ENCODE measurements around the gene KLF5.

KLF5 gene

GRCh38 chr13:73059460-73060250 lies 850 bp downstream of the KLF5 start:
- peak; percentile 2 to 3 for DNase-seq (ENCODE audit: extremely low read depth in 1 of 2, low read depth in 1 of 2)

- no peak for DNase-seq (ENCODE audit: extremely low read depth in 1 of 2, low read depth in 1 of 2)
Observed at GRCh38 chr13:73060251-73061160, 1.7 kb downstream of the KLF5 start.

GRCh38 chr13:73061473-73061872 lies 2.7 kb downstream of the KLF5 start:
- DNase-seq (ENCODE audit: extremely low read depth in 1 of 2, low read depth in 1 of 2): no peak

- DNase-seq (ENCODE audit: extremely low read depth in 1 of 2, low read depth in 1 of 2): no peak
Observed at GRCh38 chr13:73061876-73062275, 3.1 kb downstream of the KLF5 start.

GRCh38 chr13:73062468-73062867 lies 3.7 kb downstream of the KLF5 start:
- DNase-seq (ENCODE audit: extremely low read depth in 1 of 2, low read depth in 1 of 2): no peak

- DNase-seq (ENCODE audit: extremely low read depth in 1 of 2, low read depth in 1 of 2): no peak
Observed at GRCh38 chr13:73063166-73063565, 4.4 kb downstream of the KLF5 start.

- no peak for DNase-seq (ENCODE audit: extremely low read depth in 1 of 2, low read depth in 1 of 2)
Observed at GRCh38 chr13:73065036-73065435, 6.2 kb downstream of the KLF5 start.

GRCh38 chr13:73065665-73066340 lies 7.0 kb downstream of the KLF5 start:
- no peak for DNase-seq (ENCODE audit: extremely low read depth in 1 of 2, low read depth in 1 of 2)

GRCh38 chr13:73069206-73069805 lies 10.5 kb downstream of the KLF5 start:
- DNase-seq (ENCODE audit: extremely low read depth in 1 of 2, low read depth in 1 of 2): no peak

- DNase-seq (ENCODE audit: extremely low read depth in 1 of 2, low read depth in 1 of 2): no peak
Observed at GRCh38 chr13:73070451-73071098, 11.8 kb downstream of the KLF5 start.

GRCh38 chr13:73072239-73072900 lies 13.6 kb downstream of the KLF5 start:
- no peak for DNase-seq (ENCODE audit: extremely low read depth in 1 of 2, low read depth in 1 of 2)

- no peak for DNase-seq (ENCODE audit: extremely low read depth in 1 of 2, low read depth in 1 of 2)
Observed at GRCh38 chr13:73073050-73073449, 14.2 kb downstream of the KLF5 start.

- no peak for DNase-seq (ENCODE audit: extremely low read depth in 1 of 2, low read depth in 1 of 2)
Observed at GRCh38 chr13:73074014-73074413, 15.2 kb downstream of the KLF5 start.

- DNase-seq (ENCODE audit: extremely low read depth in 1 of 2, low read depth in 1 of 2): no peak
Observed at GRCh38 chr13:73074926-73075325, 16.1 kb downstream of the KLF5 start.

GRCh38 chr13:73075546-73075945 lies 16.7 kb downstream of the KLF5 start:
- no peak for DNase-seq (ENCODE audit: extremely low read depth in 1 of 2, low read depth in 1 of 2)

- DNase-seq (ENCODE audit: extremely low read depth in 1 of 2, low read depth in 1 of 2): no peak
Observed at GRCh38 chr13:73075954-73076353, 17.1 kb downstream of the KLF5 start.

GRCh38 chr13:73077865-73078264 lies 19.1 kb downstream of the KLF5 start:
- DNase-seq (ENCODE audit: extremely low read depth in 1 of 2, low read depth in 1 of 2): no peak

GRCh38 chr13:73079359-73079758 lies 20.6 kb downstream of the KLF5 start:
- no peak for DNase-seq (ENCODE audit: extremely low read depth in 1 of 2, low read depth in 1 of 2)

GRCh38 chr13:73081256-73081915 lies 22.6 kb downstream of the KLF5 start:
- DNase-seq (ENCODE audit: extremely low read depth in 1 of 2, low read depth in 1 of 2): no peak

Measured in stimulated activated CD8-positive, alpha-beta memory T cell treated with anti-CD3 and anti-CD28 coated beads, Interleukin-7, amount 100 ng/mL, for 48 hours (primary cell).